K562 (cell line): ENCODE data around the gene GOT2. TPM values are rescaled to one million over a fixed set of nuclear protein-coding genes. Genes with fewer than 3 reads are reported as not detected.
A peak's percentile ranks its signal among the peaks of the same experiment; 100 is the strongest.

Experiments
- ATF1 ChIP-seq, 2 experiments: fragments of 450-650 bp in 1 of 2; IDR thresholded peaks; 2 replicates each; pipeline ENCODE4 v1.6.1; 2016; ENCODE audit warnings: missing compliant biosample characterization in 1 of 2, missing genetic modification characterization in 1 of 2
- CBX3 ChIP-seq, 2 experiments: IDR thresholded peaks; 1 replicate in 1 of 2; 2 replicates in 1 of 2; pipeline ENCODE4 v1.6.1; 2012; ENCODE audit warnings: inconsistent platforms in 2 of 2, low read length in 2 of 2, borderline replicate concordance in 1 of 2, control low read depth in 1 of 2
- CXXC5 ChIP-seq: fragments of 250-450 bp; sonication (Bioruptor Pico); IDR thresholded peaks from 2 replicates; pipeline ENCODE4 v1.8.0; 2022; ENCODE audit warnings: inconsistent platforms, mild to moderate bottlenecking, moderate library complexity
- DMBX1 ChIP-seq: fragments of 250-450 bp; sonication (Bioruptor Pico); IDR thresholded peaks from 2 replicates; pipeline ENCODE4 v1.8.0; 2022; ENCODE audit warnings: inconsistent platforms, mild to moderate bottlenecking, moderate library complexity, borderline replicate concordance
- FUS ChIP-seq: fragments of 200-400 bp; formaldehyde crosslinking; optimal IDR thresholded peaks from 2 replicates; pipeline ENCODE3; 2017; ENCODE audit warnings: low read depth, low read length
- MAFF ChIP-seq: IDR thresholded peaks from 2 replicates; pipeline ENCODE4 v1.6.1; 2012; ENCODE audit warnings: low read length, improper control_type of control experiment
- MEIS2 ChIP-seq: fragments of 450-650 bp; IDR thresholded peaks from 2 replicates; pipeline ENCODE4 v1.6.1; 2014; ENCODE audit warnings: mild to moderate bottlenecking; ENCODE audit not compliant: partially characterized antibody
- NFRKB ChIP-seq: fragments of 450-650 bp; IDR thresholded peaks from 2 replicates; pipeline ENCODE4 v1.6.1; 2016; ENCODE audit warnings: low read depth
- NRF1 ChIP-seq, 2 experiments: fragments of 450-650 bp; IDR thresholded peaks in 1 of 2; conservative IDR thresholded peaks in 1 of 2; 2 replicates each; pipeline ENCODE4 v1.6.1; 2014; ENCODE audit warnings: mild to moderate bottlenecking in 2 of 2
- SMARCA5 ChIP-seq: fragments of 450-650 bp; IDR thresholded peaks from 2 replicates; pipeline ENCODE4 v1.6.1; 2016
- TCF7L2 ChIP-seq: fragments of 150-350 bp; IDR thresholded peaks from 2 replicates; pipeline ENCODE4 v1.6.1; 2016; ENCODE audit warnings: low read depth, mild to moderate bottlenecking, low read length, moderate library complexity
- TEAD4 ChIP-seq, 2 experiments: sonication (generic) in 1 of 2; formaldehyde crosslinking in 1 of 2; IDR thresholded peaks; 2 replicates each; pipeline versions ENCODE4 v1.6.1 to v1.8.0; 2012 to 2022; ENCODE audit warnings: borderline replicate concordance in 1 of 2, inconsistent platforms in 1 of 2, low read length in 1 of 2, mild to moderate bottlenecking in 1 of 2, missing genetic modification reagents in 1 of 2
- ZFP1 ChIP-seq: fragments of 450-650 bp; formaldehyde crosslinking; IDR thresholded peaks from 2 replicates; pipeline ENCODE4 v1.4.0; 2020; ENCODE audit warnings: mild to moderate bottlenecking, mixed read lengths
- ZNF24 ChIP-seq: fragments of 450-650 bp; IDR thresholded peaks from 2 replicates; pipeline ENCODE4 v1.6.1; 2016
- polyA plus RNA-seq, 8 experiments: library from polyadenylated mRNA; depleted of rRNA in 4 of 8; stranded (reverse) in 5 of 8; unstranded in 3 of 8; fragments of >200 nt; fragmentation: Nextera tagmentation in 2 of 8; fragmentation: Illumina TruSeq in 1 of 8; extraction: Ambion mirVana in 2 of 8; extraction: Trizol in 1 of 8; gene quantifications; 2 replicates each; pipeline versions ENCODE4 v1.2.1 to v1.2.3, GENCODE V29; 2011 to 2014; ENCODE audit warnings: inconsistent platforms in 1 of 8, missing spikeins in 1 of 8
- total RNA-seq, 7 experiments: library from RNA; depleted of rRNA in 6 of 7; stranded (reverse); fragments of >200 nt in 6 of 7; fragmentation: Illumina TruSeq in 2 of 7; extraction: Trizol in 2 of 7; gene quantifications; 2 replicates each; pipeline versions ENCODE4 v1.2.1 to v1.2.3, GENCODE V29; 2011 to 2021; ENCODE audit warnings: low replicate concordance in 1 of 7
- TF ChIP-seq, protein P1 (sequence below): fragments of 450-650 bp; formaldehyde crosslinking; IDR thresholded peaks from 2 replicates; pipeline ENCODE4 v1.4.0; 2022; ENCODE audit warnings: missing genetic modification characterization
- TF ChIP-seq, protein P2 (sequence below): fragments of 450-650 bp; formaldehyde crosslinking; IDR thresholded peaks from 2 replicates; pipeline ENCODE4 v1.4.0; 2020; ENCODE audit warnings: mild to moderate bottlenecking
- TF ChIP-seq, protein P3 (sequence below): fragments of 150-350 bp; conservative IDR thresholded peaks from 2 replicates; pipeline ENCODE4 v1.6.1; 2014; ENCODE audit warnings: low read length
- TF ChIP-seq, protein P4 (sequence below): sonication (generic); formaldehyde crosslinking; IDR thresholded peaks from 2 replicates; pipeline ENCODE4 v1.8.1; 2022; ENCODE audit warnings: missing genetic modification reagents
- TF ChIP-seq, protein P5 (sequence below), 2 experiments: fragments of 450-650 bp; IDR thresholded peaks; 2 replicates each; pipeline ENCODE4 v1.6.1; 2018; ENCODE audit warnings: mild to moderate bottlenecking in 2 of 2, low read depth in 1 of 2; ENCODE audit not compliant: partially characterized antibody in 2 of 2

The GOT2 gene
- total and polyA plus RNA-seq, 9 of the 15 experiments (the other 6 are each of a cell fraction or from before 2014, with no cell fraction given) = 43.1 to 190 (median 80.2) TPM

DNA sequence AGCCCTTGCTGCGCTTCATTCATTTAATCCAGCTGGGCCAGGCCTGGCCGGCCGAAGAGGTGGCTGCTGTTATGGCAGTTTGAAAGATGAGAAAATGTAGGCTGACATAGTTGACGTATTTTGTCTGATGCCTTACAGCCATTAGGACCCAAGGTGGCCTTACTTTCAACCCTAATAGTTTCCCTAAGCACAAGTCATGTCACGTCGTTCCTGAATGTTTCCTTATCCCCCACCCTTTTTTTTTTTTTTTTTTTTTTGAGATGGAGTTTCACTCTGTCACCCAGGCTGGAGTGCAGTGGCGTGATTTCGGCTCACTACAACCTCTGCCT is 307 bp upstream of the GOT2 start (continued):
- TF ChIP-seq, protein P1, sequence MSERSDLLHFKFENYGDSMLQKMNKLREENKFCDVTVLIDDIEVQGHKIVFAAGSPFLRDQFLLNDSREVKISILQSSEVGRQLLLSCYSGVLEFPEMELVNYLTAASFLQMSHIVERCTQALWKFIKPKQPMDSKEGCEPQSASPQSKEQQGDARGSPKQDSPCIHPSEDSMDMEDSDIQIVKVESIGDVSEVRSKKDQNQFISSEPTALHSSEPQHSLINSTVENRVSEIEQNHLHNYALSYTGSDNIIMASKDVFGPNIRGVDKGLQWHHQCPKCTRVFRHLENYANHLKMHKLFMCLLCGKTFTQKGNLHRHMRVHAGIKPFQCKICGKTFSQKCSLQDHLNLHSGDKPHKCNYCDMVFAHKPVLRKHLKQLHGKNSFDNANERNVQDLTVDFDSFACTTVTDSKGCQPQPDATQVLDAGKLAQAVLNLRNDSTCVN (CRISPR knock-in tag) = no peak
- peak in 1 of 2 experiments; percentile 5; a peak in 1 of 3 replicates for TF ChIP-seq CBX3 (IDR thresholded peaks at IDR 0.05; ENCODE audit: borderline replicate concordance in 1 of 2, low read length in 2 of 2)
- TF ChIP-seq MEIS2 = peak; percentile 2
- TF ChIP-seq TEAD4 (IDR thresholded peaks at IDR 0.05; ENCODE audit: low read length) = no peak
- TF ChIP-seq TEAD4 (CRISPR knock-in tag; IDR thresholded peaks at IDR 0.05; ENCODE audit: borderline replicate concordance) = no peak
- TF ChIP-seq TCF7L2 = no peak
- no peak for TF ChIP-seq CXXC5 (CRISPR knock-in tag)
- TF ChIP-seq, protein P2, sequence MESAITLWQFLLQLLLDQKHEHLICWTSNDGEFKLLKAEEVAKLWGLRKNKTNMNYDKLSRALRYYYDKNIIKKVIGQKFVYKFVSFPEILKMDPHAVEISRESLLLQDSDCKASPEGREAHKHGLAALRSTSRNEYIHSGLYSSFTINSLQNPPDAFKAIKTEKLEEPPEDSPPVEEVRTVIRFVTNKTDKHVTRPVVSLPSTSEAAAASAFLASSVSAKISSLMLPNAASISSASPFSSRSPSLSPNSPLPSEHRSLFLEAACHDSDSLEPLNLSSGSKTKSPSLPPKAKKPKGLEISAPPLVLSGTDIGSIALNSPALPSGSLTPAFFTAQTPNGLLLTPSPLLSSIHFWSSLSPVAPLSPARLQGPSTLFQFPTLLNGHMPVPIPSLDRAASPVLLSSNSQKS (CRISPR knock-in tag) = no peak
- TF ChIP-seq, protein P3, sequence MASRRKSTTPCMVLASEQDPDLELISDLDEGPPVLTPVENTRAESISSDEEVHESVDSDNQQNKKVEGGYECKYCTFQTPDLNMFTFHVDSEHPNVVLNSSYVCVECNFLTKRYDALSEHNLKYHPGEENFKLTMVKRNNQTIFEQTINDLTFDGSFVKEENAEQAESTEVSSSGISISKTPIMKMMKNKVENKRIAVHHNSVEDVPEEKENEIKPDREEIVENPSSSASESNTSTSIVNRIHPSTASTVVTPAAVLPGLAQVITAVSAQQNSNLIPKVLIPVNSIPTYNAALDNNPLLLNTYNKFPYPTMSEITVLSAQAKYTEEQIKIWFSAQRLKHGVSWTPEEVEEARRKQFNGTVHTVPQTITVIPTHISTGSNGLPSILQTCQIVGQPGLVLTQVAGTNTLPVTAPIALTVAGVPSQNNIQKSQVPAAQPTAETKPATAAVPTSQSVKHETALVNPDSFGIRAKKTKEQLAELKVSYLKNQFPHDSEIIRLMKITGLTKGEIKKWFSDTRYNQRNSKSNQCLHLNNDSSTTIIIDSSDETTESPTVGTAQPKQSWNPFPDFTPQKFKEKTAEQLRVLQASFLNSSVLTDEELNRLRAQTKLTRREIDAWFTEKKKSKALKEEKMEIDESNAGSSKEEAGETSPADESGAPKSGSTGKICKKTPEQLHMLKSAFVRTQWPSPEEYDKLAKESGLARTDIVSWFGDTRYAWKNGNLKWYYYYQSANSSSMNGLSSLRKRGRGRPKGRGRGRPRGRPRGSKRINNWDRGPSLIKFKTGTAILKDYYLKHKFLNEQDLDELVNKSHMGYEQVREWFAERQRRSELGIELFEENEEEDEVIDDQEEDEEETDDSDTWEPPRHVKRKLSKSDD = no peak
- TF ChIP-seq ATF1 (CRISPR knock-in tag; IDR thresholded peaks at IDR 0.05) = no peak
- TF ChIP-seq ATF1 (tag; IDR thresholded peaks at IDR 0.05) = peak; percentile 52
- TF ChIP-seq SMARCA5 = 0 out of 2 replicates have a peak, but pooled peaks have one; percentile 7
- TF ChIP-seq DMBX1 (CRISPR knock-in tag) = no peak
- no peak for TF ChIP-seq ZFP1 (CRISPR knock-in tag)
- no peak for TF ChIP-seq NFRKB
- no peak for TF ChIP-seq FUS
- no peak for TF ChIP-seq MAFF
- TF ChIP-seq ZNF24 = peak; percentile 93; the same call in 1 of the 2 replicates
- TF ChIP-seq, protein P4, sequence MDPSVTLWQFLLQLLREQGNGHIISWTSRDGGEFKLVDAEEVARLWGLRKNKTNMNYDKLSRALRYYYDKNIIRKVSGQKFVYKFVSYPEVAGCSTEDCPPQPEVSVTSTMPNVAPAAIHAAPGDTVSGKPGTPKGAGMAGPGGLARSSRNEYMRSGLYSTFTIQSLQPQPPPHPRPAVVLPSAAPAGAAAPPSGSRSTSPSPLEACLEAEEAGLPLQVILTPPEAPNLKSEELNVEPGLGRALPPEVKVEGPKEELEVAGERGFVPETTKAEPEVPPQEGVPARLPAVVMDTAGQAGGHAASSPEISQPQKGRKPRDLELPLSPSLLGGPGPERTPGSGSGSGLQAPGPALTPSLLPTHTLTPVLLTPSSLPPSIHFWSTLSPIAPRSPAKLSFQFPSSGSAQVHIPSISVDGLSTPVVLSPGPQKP (CRISPR knock-in tag) = no peak
- TF ChIP-seq, protein P5, sequence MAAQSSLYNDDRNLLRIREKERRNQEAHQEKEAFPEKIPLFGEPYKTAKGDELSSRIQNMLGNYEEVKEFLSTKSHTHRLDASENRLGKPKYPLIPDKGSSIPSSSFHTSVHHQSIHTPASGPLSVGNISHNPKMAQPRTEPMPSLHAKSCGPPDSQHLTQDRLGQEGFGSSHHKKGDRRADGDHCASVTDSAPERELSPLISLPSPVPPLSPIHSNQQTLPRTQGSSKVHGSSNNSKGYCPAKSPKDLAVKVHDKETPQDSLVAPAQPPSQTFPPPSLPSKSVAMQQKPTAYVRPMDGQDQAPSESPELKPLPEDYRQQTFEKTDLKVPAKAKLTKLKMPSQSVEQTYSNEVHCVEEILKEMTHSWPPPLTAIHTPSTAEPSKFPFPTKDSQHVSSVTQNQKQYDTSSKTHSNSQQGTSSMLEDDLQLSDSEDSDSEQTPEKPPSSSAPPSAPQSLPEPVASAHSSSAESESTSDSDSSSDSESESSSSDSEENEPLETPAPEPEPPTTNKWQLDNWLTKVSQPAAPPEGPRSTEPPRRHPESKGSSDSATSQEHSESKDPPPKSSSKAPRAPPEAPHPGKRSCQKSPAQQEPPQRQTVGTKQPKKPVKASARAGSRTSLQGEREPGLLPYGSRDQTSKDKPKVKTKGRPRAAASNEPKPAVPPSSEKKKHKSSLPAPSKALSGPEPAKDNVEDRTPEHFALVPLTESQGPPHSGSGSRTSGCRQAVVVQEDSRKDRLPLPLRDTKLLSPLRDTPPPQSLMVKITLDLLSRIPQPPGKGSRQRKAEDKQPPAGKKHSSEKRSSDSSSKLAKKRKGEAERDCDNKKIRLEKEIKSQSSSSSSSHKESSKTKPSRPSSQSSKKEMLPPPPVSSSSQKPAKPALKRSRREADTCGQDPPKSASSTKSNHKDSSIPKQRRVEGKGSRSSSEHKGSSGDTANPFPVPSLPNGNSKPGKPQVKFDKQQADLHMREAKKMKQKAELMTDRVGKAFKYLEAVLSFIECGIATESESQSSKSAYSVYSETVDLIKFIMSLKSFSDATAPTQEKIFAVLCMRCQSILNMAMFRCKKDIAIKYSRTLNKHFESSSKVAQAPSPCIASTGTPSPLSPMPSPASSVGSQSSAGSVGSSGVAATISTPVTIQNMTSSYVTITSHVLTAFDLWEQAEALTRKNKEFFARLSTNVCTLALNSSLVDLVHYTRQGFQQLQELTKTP (IDR thresholded peaks at IDR 0.05; ENCODE audit: low read depth in 1 of 2, partially characterized antibody in 2 of 2) = peak in 1 of 2 experiments; percentile 26
- peak; percentile 44 to 53; a peak in 3 of 4 replicates for TF ChIP-seq NRF1 (conservative IDR thresholded peaks at IDR 0.05 in 1 of 2, IDR thresholded peaks at IDR 0.05 in 1 of 2)
